Type B pancreatic cell (in vitro differentiated cells): Measurements from ENCODE around the gene PRDM16. TPM values are rescaled to one million over a fixed set of nuclear protein-coding genes. Genes with fewer than 3 reads are reported as not detected.

Source experiments
- DNase-seq: peaks from one replicate; pipeline ENCODE4 v3.0.0; 2021; ENCODE audit warnings: mixed read lengths; ENCODE audit not compliant: unreplicated experiment; ENCODE audit errors: extremely low spot score
- H3K27ac Mint-ChIP-seq: 2 replicates; pipeline ENCODE4 v1.8.0; 2021; ENCODE audit warnings: mild to moderate bottlenecking, mixed read lengths
- H3K27me3 Mint-ChIP-seq: 2 replicates; pipeline ENCODE4 v1.8.0; 2021; ENCODE audit warnings: mixed read lengths
- H3K36me3 Mint-ChIP-seq: 2 replicates; pipeline ENCODE4 v1.8.0; 2021; ENCODE audit warnings: mixed read lengths
- H3K4me1 Mint-ChIP-seq: one replicate; pipeline ENCODE4 v1.8.0; 2021; ENCODE audit warnings: mixed read lengths; ENCODE audit not compliant: unreplicated experiment
- H3K4me3 Mint-ChIP-seq: 2 replicates; pipeline ENCODE4 v1.8.0; 2021; ENCODE audit warnings: mild to moderate bottlenecking, mixed read lengths
- H3K9me3 Mint-ChIP-seq: 2 replicates; pipeline ENCODE4 v1.8.0; 2021; ENCODE audit warnings: mixed read lengths
- CTCF ChIP-seq: fragments of 200-600 bp; sonication (generic); conservative IDR thresholded peaks from 2 replicates; pipeline ENCODE4 v1.5.0; 2021; ENCODE audit warnings: antibody characterized with exemption, mild to moderate bottlenecking
- total RNA-seq: library from RNA; stranded (reverse); gene quantifications from 2 replicates; pipeline ENCODE4 v1.2.1, GENCODE V29; 2021; ENCODE audit warnings: low replicate concordance

PRDM16 gene
- total RNA-seq, 1 donor from 2014 or later: 23.6 TPM

GRCh38 chr1:3412376-3412775 is 343.4 kb downstream of the PRDM16 start:
- Mint-ChIP-seq H3K27me3 (peaks cover 9% of the 10 kb centered on the region), H3K9me3 (no peaks in the 10 kb centered on the region), H3K36me3 (no peaks in the 10 kb centered on the region), H3K4me3 (no peak overlapping the region), H3K27ac (no peak overlapping the region), H3K4me1 (no peaks in the 10 kb centered on the region)
- TF ChIP-seq CTCF: no peak
- no peak for DNase-seq

DNA sequence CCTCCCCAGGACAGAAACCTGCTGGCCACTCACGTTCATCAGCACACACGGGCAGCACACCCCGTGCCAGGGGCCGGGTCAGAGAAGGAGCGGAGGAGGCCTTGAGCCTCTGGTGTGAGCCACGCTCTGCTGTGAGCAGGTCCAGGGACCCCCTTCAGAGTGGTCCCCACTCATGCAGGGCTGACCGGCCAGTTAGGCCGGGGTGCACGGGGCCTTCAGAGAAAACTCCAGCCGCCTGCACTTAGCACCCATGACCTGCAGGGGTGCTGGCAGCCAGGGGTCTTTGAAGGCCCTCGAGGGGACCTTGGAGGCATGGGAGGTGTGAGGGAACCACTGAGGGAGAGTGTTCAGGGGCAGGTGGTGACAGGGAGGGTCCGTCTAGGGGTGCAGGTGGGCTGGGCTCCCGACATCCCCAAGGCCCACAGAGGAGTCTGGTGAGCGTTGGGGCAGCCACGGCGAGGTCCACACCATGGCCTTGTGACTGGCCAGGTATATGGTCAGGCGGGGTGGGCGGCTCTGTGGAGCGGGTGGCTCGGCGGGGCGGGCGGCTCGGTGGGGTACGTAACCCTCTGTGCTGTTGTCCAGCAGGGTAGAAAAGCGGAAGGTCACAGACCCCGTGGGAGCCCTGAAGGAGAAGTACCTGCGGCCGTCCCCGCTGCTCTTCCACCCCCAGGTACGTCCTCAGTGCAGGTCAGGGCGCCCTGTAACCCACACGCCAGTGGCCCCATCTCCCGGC is 345.1 kb downstream of the PRDM16 start:
- Mint-ChIP-seq H3K27ac (no peak overlapping the region), H3K9me3 (no peaks in the 10 kb centered on the region), H3K4me3 (no peak overlapping the region), H3K36me3 (no peaks in the 10 kb centered on the region), H3K27me3 (peaks cover 9% of the 10 kb centered on the region), H3K4me1 (no peaks in the 10 kb centered on the region)
- no peak for DNase-seq
- TF ChIP-seq CTCF: peak; percentile 46

GRCh38 chr1:3415260-3416090 is 346.5 kb downstream of the PRDM16 start:
- Mint-ChIP-seq H3K9me3 (no peaks in the 10 kb centered on the region), H3K36me3 (no peaks in the 10 kb centered on the region), H3K4me3 (no peak overlapping the region), H3K4me1 (peaks cover 11% of the 10 kb centered on the region), H3K27me3 (peaks cover 15% of the 10 kb centered on the region), H3K27ac (no peak overlapping the region)
- no peak for TF ChIP-seq CTCF
- DNase-seq: no peak

DNA sequence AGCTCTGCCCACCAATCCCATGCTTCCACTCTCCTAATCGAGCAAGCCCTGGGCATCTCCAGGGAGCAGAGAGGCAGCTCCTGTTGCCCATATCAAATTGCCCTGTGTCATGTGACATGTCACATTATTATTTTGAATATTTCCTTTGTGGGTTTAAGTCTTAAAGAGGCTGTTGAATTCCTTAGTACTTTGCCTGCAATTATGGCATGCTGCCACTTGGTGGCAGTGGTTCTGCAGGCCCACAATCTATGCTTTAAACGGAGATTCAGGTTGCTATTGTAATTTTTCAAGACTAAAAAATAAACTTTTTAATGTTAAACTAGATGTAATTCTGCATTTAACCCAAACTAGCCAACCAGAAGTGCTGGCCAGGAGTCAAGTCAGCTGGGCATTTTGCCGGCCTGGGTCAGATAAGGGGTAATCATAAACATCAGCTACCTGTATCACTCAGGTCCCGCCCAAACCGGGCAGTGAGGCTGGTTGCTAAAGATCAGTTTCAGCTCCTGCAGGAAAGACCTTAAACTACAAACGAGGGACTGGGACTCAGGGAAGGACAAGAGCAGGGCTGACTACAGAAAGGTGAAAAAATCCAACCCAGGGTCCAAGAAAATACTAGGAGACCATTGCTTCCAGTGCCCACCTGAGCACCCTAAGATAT is 348.2 kb downstream of the PRDM16 start:
- DNase-seq: no peak
- no peaks in the 10 kb centered on the region for H3K9me3 Mint-ChIP-seq
- TF ChIP-seq CTCF: peak; percentile 77
- H3K4me1 Mint-ChIP-seq: peaks cover 27% of the 10 kb centered on the region
- no peaks in the 10 kb centered on the region for H3K36me3 Mint-ChIP-seq
- no peak overlapping the region for H3K4me3 Mint-ChIP-seq
- H3K27me3 Mint-ChIP-seq: peaks cover 19% of the 10 kb centered on the region
- no peak overlapping the region for H3K27ac Mint-ChIP-seq

GRCh38 chr1:3417934-3418333 is 348.9 kb downstream of the PRDM16 start:
- peaks cover 19% of the 10 kb centered on the region for H3K27me3 Mint-ChIP-seq
- DNase-seq: no peak
- no peaks in the 10 kb centered on the region for H3K9me3 Mint-ChIP-seq
- H3K4me3 Mint-ChIP-seq: no peak overlapping the region
- no peak for TF ChIP-seq CTCF
- H3K27ac Mint-ChIP-seq: no peak overlapping the region
- no peaks in the 10 kb centered on the region for H3K36me3 Mint-ChIP-seq
- peaks cover 28% of the 10 kb centered on the region for H3K4me1 Mint-ChIP-seq
